PC-3 (cell line): ENCODE results near the gene CREBBP.

ENCODE experiments used
- CTCF ChIP-seq: fragments of 300-600 bp; sonication (generic); conservative IDR thresholded peaks from 2 replicates; pipeline ENCODE4 v1.5.1; 2017; ENCODE audit warnings: antibody characterized with exemption, low read depth, mild to moderate bottlenecking, low read length
- EZH2 ChIP-seq: fragments of 300-600 bp; sonication (generic); IDR thresholded peaks from one replicate; pipeline ENCODE4 v1.6.1; 2017; ENCODE audit warnings: antibody characterized with exemption, mild to moderate bottlenecking, low read length; ENCODE audit not compliant: unreplicated experiment

- no peak for TF ChIP-seq CTCF
- TF ChIP-seq EZH2 = no peak
These were observed 21.7 kb downstream of the CREBBP start for GRCh38 chr16:3858801-3859200.
